DOHH2 (cell line): Measurements from ENCODE around the gene SPRN.
A peak's percentile ranks its signal among the peaks of the same experiment; 100 is the strongest.
"Not testable (repeated sequence)": the region's sequence is repeated elsewhere in the genome, so short reads cannot be mapped to it uniquely, and the experiment has no call there.

Experiments
- H3F3A ChIP-seq: fragments of 200-600 bp; sonication (generic), shearing (Covaris generic); 2 replicates; pipeline ENCODE4 v1.6.0; 2016; ENCODE audit warnings: antibody characterized with exemption, mild to moderate bottlenecking; ENCODE audit not compliant: control insufficient read depth, insufficient read depth
- H3K27ac ChIP-seq: fragments of 200-600 bp; sonication (generic); 2 replicates; pipeline ENCODE4 v1.5.1; 2014; ENCODE audit warnings: low read depth, mild to moderate bottlenecking, low read length, moderate library complexity
- H3K27me3 ChIP-seq: fragments of 200-600 bp; sonication (generic); 2 replicates; pipeline ENCODE4 v1.6.1; 2014; ENCODE audit warnings: mild to moderate bottlenecking, low read length, mixed read lengths; ENCODE audit not compliant: control insufficient read depth
- H3K36me3 ChIP-seq: fragments of 200-600 bp; sonication (generic); 2 replicates; pipeline ENCODE4 v1.6.1; 2014; ENCODE audit warnings: mild to moderate bottlenecking, low read length, moderate library complexity, mixed read lengths; ENCODE audit not compliant: control insufficient read depth
- H3K4me1 ChIP-seq: fragments of 200-600 bp; sonication (generic); 2 replicates; pipeline ENCODE4 v1.6.1; 2014; ENCODE audit warnings: mild to moderate bottlenecking, low read length, mixed read lengths; ENCODE audit not compliant: control insufficient read depth
- H3K4me2 ChIP-seq: fragments of 200-600 bp; sonication (generic); 2 replicates; pipeline ENCODE4 v1.6.0; 2014; ENCODE audit warnings: mild to moderate bottlenecking, low read length, moderate library complexity
- H3K4me3 ChIP-seq: fragments of 200-600 bp; sonication (generic); 2 replicates; pipeline ENCODE4 v1.5.1; 2014; ENCODE audit warnings: mild to moderate bottlenecking, low read length, mixed read lengths
- H3K79me2 ChIP-seq: fragments of 200-600 bp; sonication (generic); 2 replicates; pipeline ENCODE4 v1.6.1; 2014; ENCODE audit warnings: mild to moderate bottlenecking, low read length, mixed read lengths; ENCODE audit not compliant: control insufficient read depth
- H3K9me2 ChIP-seq: fragments of 200-600 bp; sonication (generic); replicated peaks from 2 replicates; pipeline ENCODE4 v1.6.1; 2014; ENCODE audit warnings: mild to moderate bottlenecking, low read length, mixed read lengths; ENCODE audit not compliant: control insufficient read depth
- H3K9me3 ChIP-seq: fragments of 200-600 bp; sonication (generic); 2 replicates; pipeline ENCODE4 v1.6.1; 2014; ENCODE audit warnings: antibody characterized with exemption, low read length, mixed read lengths; ENCODE audit not compliant: control insufficient read depth, insufficient read depth
- H4K20me1 ChIP-seq: fragments of 200-600 bp; sonication (generic); 2 replicates; pipeline ENCODE4 v1.6.0; 2014; ENCODE audit warnings: low read depth, mild to moderate bottlenecking, antibody characterized with exemption, low read length, moderate library complexity; ENCODE audit not compliant: control insufficient read depth, insufficient read depth
- EZH2phosphoT487 ChIP-seq: fragments of 200-600 bp; sonication (generic); IDR thresholded peaks from 2 replicates; pipeline ENCODE4 v1.6.1; 2017; ENCODE audit warnings: borderline replicate concordance, mild to moderate bottlenecking, antibody characterized with exemption, low read length, moderate library complexity, mixed read lengths
- TF ChIP-seq, protein P1 (sequence below): fragments of 200-600 bp; sonication (generic); IDR thresholded peaks from one replicate; pipeline ENCODE4 v1.5.1; 2014; ENCODE audit warnings: antibody characterized with exemption, mild to moderate bottlenecking, low read depth, low read length; ENCODE audit not compliant: poor library complexity, severe bottlenecking

The SPRN gene

GRCh38 chr10:133440633-133441285 lies 16.3 kb upstream of the SPRN start:
- Histone ChIP-seq H3K9me2 (no peaks in the 10 kb centered on the region), H3K4me2 (no peak overlapping the region), H3K27ac (no peak overlapping the region), H4K20me1 (no peaks in the 10 kb centered on the region), H3K4me3 (no peak overlapping the region), H3K9me3 (peaks cover 15% of the 10 kb centered on the region; the same call in 1 of the 2 replicates), H3K4me1 (no peaks in the 10 kb centered on the region), H3F3A (no peaks in the 10 kb centered on the region), H3K36me3 (no peaks in the 10 kb centered on the region), H3K27me3 (no peaks in the 10 kb centered on the region), H3K79me2 (no peaks in the 10 kb centered on the region)
- no peak for TF ChIP-seq EZH2phosphoT487
- TF ChIP-seq, protein P1, sequence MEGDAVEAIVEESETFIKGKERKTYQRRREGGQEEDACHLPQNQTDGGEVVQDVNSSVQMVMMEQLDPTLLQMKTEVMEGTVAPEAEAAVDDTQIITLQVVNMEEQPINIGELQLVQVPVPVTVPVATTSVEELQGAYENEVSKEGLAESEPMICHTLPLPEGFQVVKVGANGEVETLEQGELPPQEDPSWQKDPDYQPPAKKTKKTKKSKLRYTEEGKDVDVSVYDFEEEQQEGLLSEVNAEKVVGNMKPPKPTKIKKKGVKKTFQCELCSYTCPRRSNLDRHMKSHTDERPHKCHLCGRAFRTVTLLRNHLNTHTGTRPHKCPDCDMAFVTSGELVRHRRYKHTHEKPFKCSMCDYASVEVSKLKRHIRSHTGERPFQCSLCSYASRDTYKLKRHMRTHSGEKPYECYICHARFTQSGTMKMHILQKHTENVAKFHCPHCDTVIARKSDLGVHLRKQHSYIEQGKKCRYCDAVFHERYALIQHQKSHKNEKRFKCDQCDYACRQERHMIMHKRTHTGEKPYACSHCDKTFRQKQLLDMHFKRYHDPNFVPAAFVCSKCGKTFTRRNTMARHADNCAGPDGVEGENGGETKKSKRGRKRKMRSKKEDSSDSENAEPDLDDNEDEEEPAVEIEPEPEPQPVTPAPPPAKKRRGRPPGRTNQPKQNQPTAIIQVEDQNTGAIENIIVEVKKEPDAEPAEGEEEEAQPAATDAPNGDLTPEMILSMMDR, result no peak

- Histone ChIP-seq H3K9me2 (no peaks in the 10 kb centered on the region), H3K4me2 (no peak overlapping the region), H4K20me1 (no peaks in the 10 kb centered on the region), H3K79me2 (no peaks in the 10 kb centered on the region), H3K27me3 (no peaks in the 10 kb centered on the region), H3K9me3 (peaks cover 7% of the 10 kb centered on the region; the same call in 1 of the 2 replicates), H3K4me1 (no peaks in the 10 kb centered on the region), H3K27ac (no peak overlapping the region), H3K4me3 (no peak overlapping the region), H3K36me3 (no peaks in the 10 kb centered on the region), H3F3A (no peaks in the 10 kb centered on the region)
- no peak for TF ChIP-seq EZH2phosphoT487
- TF ChIP-seq, protein P1, result no peak
Observed at GRCh38 chr10:133439517-133440461, 15.4 kb upstream of the SPRN start.

DNA sequence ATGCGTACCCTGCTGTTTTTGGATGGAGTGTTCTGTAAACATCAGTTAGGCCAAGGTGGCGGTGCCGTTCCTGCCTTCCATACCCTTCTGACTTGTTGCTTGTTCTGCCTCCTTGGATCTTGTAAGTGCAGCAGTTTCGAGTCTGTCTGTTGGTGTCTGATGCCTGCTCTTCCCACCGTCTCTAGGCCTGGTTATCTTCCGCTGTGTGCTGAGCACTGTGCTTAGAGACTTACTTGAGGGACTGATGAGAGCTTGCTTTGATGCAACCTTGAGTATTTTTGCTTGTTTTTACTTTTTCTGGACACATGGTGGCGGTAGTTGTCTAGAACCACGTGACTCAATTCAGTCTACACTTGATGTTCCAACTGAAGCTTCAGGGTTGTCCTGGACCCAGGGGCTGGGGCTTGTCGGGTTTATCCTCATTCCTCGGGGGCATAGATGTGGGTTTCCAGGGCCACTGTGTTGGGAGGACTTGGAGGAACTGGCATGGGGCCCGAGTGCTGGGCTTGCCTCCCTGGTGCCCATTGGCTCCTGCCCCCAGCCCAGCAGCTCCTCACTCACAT lies 14.4 kb upstream of the SPRN start:
- H3K79me2 ChIP-seq, result no peaks in the 10 kb centered on the region
- no peaks in the 10 kb centered on the region for H3F3A ChIP-seq
- H3K27me3 ChIP-seq, result no peaks in the 10 kb centered on the region
- peaks cover 3% of the 10 kb centered on the region; the same call in 1 of the 2 replicates for H3K9me3 ChIP-seq
- H3K4me3 ChIP-seq, result no peak overlapping the region
- H3K4me1 ChIP-seq, result no peaks in the 10 kb centered on the region
- H4K20me1 ChIP-seq, result no peaks in the 10 kb centered on the region
- H3K4me2 ChIP-seq, result no peak overlapping the region
- no peak overlapping the region for H3K27ac ChIP-seq
- TF ChIP-seq, protein P1, result peak; percentile 76
- no peak for TF ChIP-seq EZH2phosphoT487
- no peaks in the 10 kb centered on the region for H3K9me2 ChIP-seq
- H3K36me3 ChIP-seq, result no peaks in the 10 kb centered on the region

DNA sequence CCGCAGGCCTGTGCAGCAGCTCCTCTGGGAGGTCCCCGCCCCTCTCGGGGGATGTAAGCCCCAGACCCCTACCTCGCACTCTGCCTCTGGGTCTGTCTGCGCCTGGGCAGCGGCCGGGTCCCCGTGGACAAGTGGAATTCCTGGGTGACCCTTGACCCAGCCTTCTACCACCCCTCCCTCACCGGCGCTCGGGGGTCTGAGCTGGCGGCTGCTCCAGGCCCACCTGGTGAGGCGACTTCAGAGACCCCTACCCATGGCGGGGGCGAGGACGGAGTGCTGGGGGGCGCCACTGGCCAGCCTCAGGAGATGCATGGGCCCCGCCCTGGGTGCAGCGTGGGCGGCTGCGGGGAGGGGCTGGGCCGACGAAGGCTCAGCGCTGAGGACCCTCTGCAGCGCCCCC lies 8.4 kb upstream of the SPRN start:
- H3K27me3 ChIP-seq, H3K27ac ChIP-seq, H3K4me3 ChIP-seq, H4K20me1 ChIP-seq, H3K9me3 ChIP-seq, H3K9me2 ChIP-seq, H3K79me2 ChIP-seq, H3K4me2 ChIP-seq, H3K36me3 ChIP-seq, H3K4me1 ChIP-seq, H3F3A ChIP-seq: not testable (repeated sequence)

DNA sequence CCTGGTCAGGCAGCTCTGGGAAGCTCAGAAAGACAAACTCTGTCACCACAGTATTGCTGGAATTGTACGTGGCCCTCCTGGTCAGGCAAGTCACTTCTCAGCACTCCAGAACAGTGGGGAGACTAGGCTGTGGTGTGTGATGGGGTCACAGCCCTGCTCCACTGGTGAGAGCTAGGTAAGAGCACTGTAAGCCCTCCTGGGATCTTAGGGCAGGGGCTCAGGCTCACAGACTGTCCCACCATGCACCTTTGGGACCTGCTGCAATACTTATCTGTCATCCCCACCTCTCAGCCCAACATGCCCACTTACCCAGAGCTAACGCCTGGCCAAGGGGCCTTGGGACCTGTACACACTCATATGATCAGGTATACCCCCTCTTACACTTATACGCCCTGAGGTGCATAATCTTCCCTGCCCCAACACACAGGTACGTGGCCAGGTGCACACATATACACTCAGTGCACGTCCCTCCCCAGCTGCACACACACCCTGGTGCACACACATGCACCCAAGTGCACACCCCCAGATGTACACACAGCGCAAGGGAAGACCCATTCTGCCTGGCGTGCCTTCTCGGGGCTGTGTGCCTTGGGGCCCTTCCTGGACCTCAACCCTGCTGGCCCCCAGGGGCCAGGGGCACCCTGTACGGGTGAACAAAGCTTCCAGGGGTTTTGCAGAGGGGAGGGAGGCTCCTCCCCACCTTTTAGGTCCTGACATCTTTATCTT lies 7.6 kb upstream of the SPRN start:
- H3K9me3 ChIP-seq, H3K4me3 ChIP-seq, H4K20me1 ChIP-seq, H3K27ac ChIP-seq, H3K4me2 ChIP-seq, H3K36me3 ChIP-seq, H3K9me2 ChIP-seq, H3K27me3 ChIP-seq, H3K79me2 ChIP-seq, H3K4me1 ChIP-seq, H3F3A ChIP-seq: not testable (repeated sequence)
